Activated CD4-positive, CD25-positive, alpha-beta regulatory T cell treated with anti-CD3 and anti-CD28 coated beads, Interleukin-2, amount 50 U/mL, for 72 hours (primary cell): Measurements from ENCODE around the gene GPC3.
"Not testable (repeated sequence)": the region's sequence is repeated elsewhere in the genome, so short reads cannot be mapped to it uniquely, and the experiment has no call there.

ENCODE experiments used
- DNase-seq: peaks from one replicate; pipeline ENCODE4 v3.0.0; 2021

The GPC3 gene

GRCh38 chrX:133836561-133836960, 148.8 kb downstream of the GPC3 start:
- DNase-seq: no peak

GRCh38 chrX:133834771-133835170, 150.6 kb downstream of the GPC3 start:
- DNase-seq: no peak

GRCh38 chrX:133819546-133819945, 165.8 kb downstream of the GPC3 start:
- no peak for DNase-seq

GRCh38 chrX:133818019-133818418, 167.4 kb downstream of the GPC3 start:
- no peak for DNase-seq

GRCh38 chrX:133815496-133815895, 169.9 kb downstream of the GPC3 start:
- DNase-seq: no peak

- DNase-seq: no peak
Measured at GRCh38 chrX:133813971-133814370, 171.4 kb downstream of the GPC3 start.

- no peak for DNase-seq
Measured at GRCh38 chrX:133812402-133812801, 173.0 kb downstream of the GPC3 start.

- DNase-seq: no peak
Measured at GRCh38 chrX:133810925-133811324, 174.5 kb downstream of the GPC3 start.

- no peak for DNase-seq
Measured at GRCh38 chrX:133804072-133804471, 181.3 kb downstream of the GPC3 start.

GRCh38 chrX:133796282-133796681, 189.1 kb downstream of the GPC3 start:
- DNase-seq: no peak

- no peak for DNase-seq
Measured at GRCh38 chrX:133794126-133794525, 191.3 kb downstream of the GPC3 start.

- DNase-seq: no peak
Measured at GRCh38 chrX:133793626-133794025, 191.8 kb downstream of the GPC3 start.

GRCh38 chrX:133792198-133792953, 193.0 kb downstream of the GPC3 start:
- peak; percentile 55 for DNase-seq

- DNase-seq: no peak
Measured at GRCh38 chrX:133789829-133790228, 195.6 kb downstream of the GPC3 start.

- no peak for DNase-seq
Measured at GRCh38 chrX:133786382-133786781, 199.0 kb downstream of the GPC3 start.

- DNase-seq: no peak
Measured at GRCh38 chrX:133783274-133783673, 202.1 kb downstream of the GPC3 start.

GRCh38 chrX:133781174-133781573, 204.2 kb downstream of the GPC3 start:
- DNase-seq: no peak

GRCh38 chrX:133776072-133776471, 209.3 kb downstream of the GPC3 start:
- DNase-seq: peak; percentile 44

- no peak for DNase-seq
Measured at GRCh38 chrX:133774807-133775206, 210.6 kb downstream of the GPC3 start.

- no peak for DNase-seq
Measured at GRCh38 chrX:133771086-133771646, 214.2 kb downstream of the GPC3 start.

- not testable (repeated sequence) for DNase-seq
Measured at GRCh38 chrX:133762976-133763548, 222.3 kb downstream of the GPC3 start.

- no peak for DNase-seq
Measured at GRCh38 chrX:133754657-133755056, 230.7 kb downstream of the GPC3 start.

GRCh38 chrX:133749951-133750350, 235.4 kb downstream of the GPC3 start:
- no peak for DNase-seq

GRCh38 chrX:133749370-133749769, 236.0 kb downstream of the GPC3 start:
- no peak for DNase-seq
